Neural cell (in vitro differentiated cells): Measurements from ENCODE around the gene ZC3H7A. TPM values are rescaled to one million over a fixed set of nuclear protein-coding genes. Genes with fewer than 3 reads are reported as not detected.
"Not testable (repeated sequence)": the region's sequence is repeated elsewhere in the genome, so short reads cannot be mapped to it uniquely, and the experiment has no call there.

Source experiments
- H2AFZ ChIP-seq: fragments of 200-600, 300-800 bp; sonication (generic), shearing (Covaris generic); 2 replicates; pipeline ENCODE4 v1.6.0; 2014; ENCODE audit warnings: low read depth, mild to moderate bottlenecking, antibody characterized with exemption, low read length, moderate library complexity
- H3F3A ChIP-seq: fragments of 200-600 bp; shearing (Covaris generic); 2 replicates; pipeline ENCODE4 v1.6.1; 2016; ENCODE audit warnings: mild to moderate bottlenecking, moderate library complexity, mixed read lengths, antibody characterized with exemption, low read length; ENCODE audit not compliant: insufficient read depth, poor library complexity, severe bottlenecking
- H3K27ac ChIP-seq: fragments of 200-600, 300-800 bp; sonication (generic), shearing (Covaris generic); 2 replicates; pipeline ENCODE4 v1.5.1; 2014; ENCODE audit warnings: mild to moderate bottlenecking, low read length, moderate library complexity
- H3K27me3 ChIP-seq: fragments of 300-800, 200-600 bp; sonication (generic), shearing (Covaris generic); 2 replicates; pipeline ENCODE4 v1.6.0; 2014; ENCODE audit warnings: mild to moderate bottlenecking, low read depth, low read length, moderate library complexity; ENCODE audit not compliant: insufficient read depth
- H3K36me3 ChIP-seq: fragments of 300-800, 200-600 bp; sonication (generic), shearing (Covaris generic); 2 replicates; pipeline ENCODE4 v1.5.1; 2014; ENCODE audit warnings: mild to moderate bottlenecking, antibody characterized with exemption, low read length, moderate library complexity; ENCODE audit not compliant: insufficient read depth
- H3K4me2 ChIP-seq: fragments of 300-800, 200-600 bp; sonication (generic), shearing (Covaris generic); 2 replicates; pipeline ENCODE4 v1.6.0; 2014; ENCODE audit warnings: mild to moderate bottlenecking, low read length
- H3K4me3 ChIP-seq: fragments of 300-800, 200-600 bp; sonication (generic), shearing (Covaris generic); 2 replicates; pipeline ENCODE4 v1.5.1; 2014; ENCODE audit warnings: mild to moderate bottlenecking, low read length, moderate library complexity
- H3K79me2 ChIP-seq: fragments of 200-600 bp; shearing (Covaris generic); replicated peaks from 2 replicates; pipeline ENCODE4 v1.6.0; 2014; ENCODE audit warnings: mild to moderate bottlenecking, low read length, moderate library complexity; ENCODE audit not compliant: insufficient read depth
- H3K9ac ChIP-seq: fragments of 300-800, 200-600 bp; sonication (generic), shearing (Covaris generic); 2 replicates; pipeline ENCODE4 v1.6.1; 2016; ENCODE audit warnings: mild to moderate bottlenecking, low read length, mixed read lengths
- H3K9me2 ChIP-seq: fragments of 200-600 bp; shearing (Covaris generic); 2 replicates; pipeline ENCODE4 v1.6.1; 2016; ENCODE audit warnings: mild to moderate bottlenecking, low read length, mixed read lengths; ENCODE audit not compliant: insufficient read depth
- H3K9me3 ChIP-seq: fragments of 200-600, 300-800 bp; sonication (generic), shearing (Covaris generic); 2 replicates; pipeline ENCODE4 v1.6.1; 2016; ENCODE audit warnings: mild to moderate bottlenecking, mixed run types, low read length, moderate library complexity, mixed read lengths
- H4K20me1 ChIP-seq: fragments of 200-600 bp; shearing (Covaris generic); 2 replicates; pipeline ENCODE4 v1.6.1; 2016; ENCODE audit warnings: mild to moderate bottlenecking, mixed run types; ENCODE audit not compliant: insufficient read depth
- EP300 ChIP-seq: fragments of 450-650 bp; conservative IDR thresholded peaks from 2 replicates; pipeline ENCODE4 v1.6.1; 2014; ENCODE audit warnings: antibody characterized with exemption, mild to moderate bottlenecking, moderate library complexity; ENCODE audit not compliant: poor library complexity, severe bottlenecking
- EZH2 ChIP-seq: fragments of 200-600, 300-800 bp; shearing (Covaris generic), sonication (generic); IDR thresholded peaks from 2 replicates; pipeline ENCODE4 v1.6.1; 2014; ENCODE audit warnings: antibody characterized with exemption, low read length, borderline replicate concordance, mild to moderate bottlenecking; ENCODE audit not compliant: insufficient read depth, poor library complexity, severe bottlenecking
- POLR2AphosphoS5 ChIP-seq: IDR thresholded peaks from 2 replicates; pipeline ENCODE4 v1.6.1; 2012
- RAD21 ChIP-seq: fragments of 450-650 bp; conservative IDR thresholded peaks from 2 replicates; pipeline ENCODE4 v1.6.1; 2014; ENCODE audit warnings: antibody characterized with exemption, mild to moderate bottlenecking, moderate library complexity
- polyA plus RNA-seq: library from polyadenylated mRNA; depleted of rRNA; stranded (reverse); fragments of >200 nt; gene quantifications from 2 replicates; pipeline ENCODE4 v1.2.3, GENCODE V29; 2014
- TF ChIP-seq, protein P1 (sequence below): IDR thresholded peaks from 2 replicates; pipeline ENCODE4 v1.6.1; 2012; ENCODE audit warnings: borderline replicate concordance
- TF ChIP-seq, protein P2 (sequence below): fragments of 450-650 bp; IDR thresholded peaks from 2 replicates; pipeline ENCODE4 v1.5.1; 2014; ENCODE audit warnings: antibody characterized with exemption, mild to moderate bottlenecking, moderate library complexity; ENCODE audit not compliant: poor library complexity, severe bottlenecking

Gene ZC3H7A
- polyA plus RNA-seq, 1 donor from 2014 or later: 67.7 TPM

DNA sequence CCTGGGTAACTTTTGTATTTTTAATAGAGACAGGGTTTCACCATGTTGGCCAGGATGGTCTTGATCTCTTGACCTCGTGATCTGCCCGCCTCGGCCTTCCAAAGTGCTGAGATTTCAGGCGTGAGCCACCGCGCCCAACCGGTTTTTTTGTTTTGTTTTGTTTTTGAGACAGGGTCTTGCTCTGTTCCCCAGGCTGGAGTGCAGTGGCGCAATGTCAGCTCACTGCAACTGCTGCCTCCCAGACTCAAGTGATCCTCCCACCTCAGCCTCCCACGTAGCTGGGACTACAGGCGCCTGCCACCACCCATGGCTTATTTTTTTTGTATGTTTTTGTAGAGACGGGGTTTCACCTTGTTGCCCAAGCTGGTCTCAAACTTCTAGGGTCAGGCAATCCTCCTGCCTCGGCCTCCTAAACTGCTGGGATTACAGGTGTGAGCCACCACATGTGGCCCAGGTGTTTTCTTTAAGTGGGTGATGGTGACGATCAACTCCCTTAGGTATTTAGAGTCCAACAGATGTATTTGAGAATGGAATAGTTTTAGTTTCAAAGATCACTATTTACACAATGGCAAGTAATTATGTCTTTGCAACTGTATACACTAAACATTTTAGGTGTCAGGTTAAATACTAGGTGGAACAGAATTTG is 28.6 kb upstream of the ZC3H7A start:
- H3K27me3 ChIP-seq, H3K79me2 ChIP-seq: not testable (repeated sequence)

DNA sequence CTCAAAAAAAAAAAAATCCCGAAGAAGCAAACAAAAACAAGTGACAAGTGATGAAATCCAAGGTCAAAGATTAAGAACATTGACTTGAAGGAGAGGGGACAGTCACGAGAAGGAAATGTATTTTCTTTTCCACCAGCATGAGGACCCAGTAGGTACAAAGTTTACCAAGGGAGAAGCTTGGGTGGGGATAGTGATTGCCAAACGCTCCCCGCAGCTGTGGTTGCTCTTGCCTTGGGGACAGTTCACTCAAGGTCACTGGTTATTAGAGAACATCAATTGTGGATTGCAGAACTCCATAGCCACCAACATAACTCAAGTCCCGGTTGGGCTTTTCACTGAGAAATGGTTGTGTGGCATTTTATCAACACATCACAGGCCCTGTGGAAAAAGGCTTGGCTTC is 27.3 kb upstream of the ZC3H7A start:
- Histone ChIP-seq H3K27me3 (no peaks in the 10 kb centered on the region), H3K9me3 (no peaks in the 10 kb centered on the region), H3K4me3 (no peak overlapping the region), H3K9ac (no peak overlapping the region), H3K27ac (no peak overlapping the region), H3K79me2 (no peaks in the 10 kb centered on the region), H3K4me2 (no peak overlapping the region), H3K9me2 (no peaks in the 10 kb centered on the region), H3F3A (no peaks in the 10 kb centered on the region), H2AFZ (no peak overlapping the region), H3K36me3 (no peaks in the 10 kb centered on the region), H4K20me1 (no peaks in the 10 kb centered on the region)
- TF ChIP-seq POLR2AphosphoS5: no peak
- TF ChIP-seq RAD21: no peak
- no peak for TF ChIP-seq EP300
- TF ChIP-seq, protein P1, sequence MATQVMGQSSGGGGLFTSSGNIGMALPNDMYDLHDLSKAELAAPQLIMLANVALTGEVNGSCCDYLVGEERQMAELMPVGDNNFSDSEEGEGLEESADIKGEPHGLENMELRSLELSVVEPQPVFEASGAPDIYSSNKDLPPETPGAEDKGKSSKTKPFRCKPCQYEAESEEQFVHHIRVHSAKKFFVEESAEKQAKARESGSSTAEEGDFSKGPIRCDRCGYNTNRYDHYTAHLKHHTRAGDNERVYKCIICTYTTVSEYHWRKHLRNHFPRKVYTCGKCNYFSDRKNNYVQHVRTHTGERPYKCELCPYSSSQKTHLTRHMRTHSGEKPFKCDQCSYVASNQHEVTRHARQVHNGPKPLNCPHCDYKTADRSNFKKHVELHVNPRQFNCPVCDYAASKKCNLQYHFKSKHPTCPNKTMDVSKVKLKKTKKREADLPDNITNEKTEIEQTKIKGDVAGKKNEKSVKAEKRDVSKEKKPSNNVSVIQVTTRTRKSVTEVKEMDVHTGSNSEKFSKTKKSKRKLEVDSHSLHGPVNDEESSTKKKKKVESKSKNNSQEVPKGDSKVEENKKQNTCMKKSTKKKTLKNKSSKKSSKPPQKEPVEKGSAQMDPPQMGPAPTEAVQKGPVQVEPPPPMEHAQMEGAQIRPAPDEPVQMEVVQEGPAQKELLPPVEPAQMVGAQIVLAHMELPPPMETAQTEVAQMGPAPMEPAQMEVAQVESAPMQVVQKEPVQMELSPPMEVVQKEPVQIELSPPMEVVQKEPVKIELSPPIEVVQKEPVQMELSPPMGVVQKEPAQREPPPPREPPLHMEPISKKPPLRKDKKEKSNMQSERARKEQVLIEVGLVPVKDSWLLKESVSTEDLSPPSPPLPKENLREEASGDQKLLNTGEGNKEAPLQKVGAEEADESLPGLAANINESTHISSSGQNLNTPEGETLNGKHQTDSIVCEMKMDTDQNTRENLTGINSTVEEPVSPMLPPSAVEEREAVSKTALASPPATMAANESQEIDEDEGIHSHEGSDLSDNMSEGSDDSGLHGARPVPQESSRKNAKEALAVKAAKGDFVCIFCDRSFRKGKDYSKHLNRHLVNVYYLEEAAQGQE: no peak

More for the DNA sequence above, 28.6 kb upstream of the ZC3H7A start:
- not testable (repeated sequence) for H4K20me1 ChIP-seq, H3K9me2 ChIP-seq, H2AFZ ChIP-seq, H3K4me2 ChIP-seq, H3K9me3 ChIP-seq, H3K4me3 ChIP-seq, H3K9ac ChIP-seq, H3K36me3 ChIP-seq, H3K27ac ChIP-seq, H3F3A ChIP-seq

DNA sequence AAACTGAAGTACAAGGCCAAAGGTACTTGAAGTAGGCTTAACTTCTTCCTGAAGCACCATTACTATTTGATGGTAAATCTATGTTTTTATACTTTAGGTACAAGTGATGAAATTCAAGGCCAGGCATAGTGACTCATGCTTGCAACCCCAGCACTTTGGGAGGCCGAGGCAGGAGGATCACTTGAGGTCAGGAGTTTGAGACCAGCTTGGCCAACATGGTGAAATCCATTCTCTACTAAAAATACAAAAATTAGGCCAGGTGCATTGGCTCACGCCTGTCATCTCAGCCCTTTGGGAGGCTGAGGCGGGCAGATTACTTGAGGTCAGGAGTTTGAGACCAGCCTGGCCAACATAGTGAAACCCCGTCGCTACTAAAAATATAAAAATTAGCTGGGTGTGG is 26.6 kb upstream of the ZC3H7A start:
- not testable (repeated sequence) for H3K4me3 ChIP-seq, H3K36me3 ChIP-seq, H2AFZ ChIP-seq, H3K27me3 ChIP-seq, H3K79me2 ChIP-seq, H3K9me3 ChIP-seq, H3K9me2 ChIP-seq, H3K9ac ChIP-seq, H3F3A ChIP-seq, H3K4me2 ChIP-seq, H3K27ac ChIP-seq, H4K20me1 ChIP-seq

DNA sequence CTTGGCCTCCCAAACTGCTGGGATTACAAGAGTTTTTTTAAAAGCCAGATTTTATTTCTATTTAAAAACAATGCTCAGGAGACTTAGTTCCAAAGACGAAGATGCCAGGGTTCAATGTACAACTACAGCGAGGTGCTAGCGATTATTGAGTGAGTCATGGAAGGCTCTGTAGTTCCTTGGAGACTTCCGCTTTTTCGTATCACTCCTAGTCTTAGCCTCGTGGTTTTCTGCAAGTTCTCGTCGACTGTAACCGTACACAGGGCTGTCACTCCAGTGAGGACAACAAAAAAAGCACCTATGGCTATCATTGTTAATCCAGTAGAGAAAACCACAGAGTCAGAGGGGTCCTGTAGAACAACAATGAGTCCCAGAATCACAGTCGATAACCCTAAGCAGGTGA is 22.7 kb upstream of the ZC3H7A start:
- TF ChIP-seq, protein P1: no peak
- TF ChIP-seq, protein P2, sequence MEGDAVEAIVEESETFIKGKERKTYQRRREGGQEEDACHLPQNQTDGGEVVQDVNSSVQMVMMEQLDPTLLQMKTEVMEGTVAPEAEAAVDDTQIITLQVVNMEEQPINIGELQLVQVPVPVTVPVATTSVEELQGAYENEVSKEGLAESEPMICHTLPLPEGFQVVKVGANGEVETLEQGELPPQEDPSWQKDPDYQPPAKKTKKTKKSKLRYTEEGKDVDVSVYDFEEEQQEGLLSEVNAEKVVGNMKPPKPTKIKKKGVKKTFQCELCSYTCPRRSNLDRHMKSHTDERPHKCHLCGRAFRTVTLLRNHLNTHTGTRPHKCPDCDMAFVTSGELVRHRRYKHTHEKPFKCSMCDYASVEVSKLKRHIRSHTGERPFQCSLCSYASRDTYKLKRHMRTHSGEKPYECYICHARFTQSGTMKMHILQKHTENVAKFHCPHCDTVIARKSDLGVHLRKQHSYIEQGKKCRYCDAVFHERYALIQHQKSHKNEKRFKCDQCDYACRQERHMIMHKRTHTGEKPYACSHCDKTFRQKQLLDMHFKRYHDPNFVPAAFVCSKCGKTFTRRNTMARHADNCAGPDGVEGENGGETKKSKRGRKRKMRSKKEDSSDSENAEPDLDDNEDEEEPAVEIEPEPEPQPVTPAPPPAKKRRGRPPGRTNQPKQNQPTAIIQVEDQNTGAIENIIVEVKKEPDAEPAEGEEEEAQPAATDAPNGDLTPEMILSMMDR: no peak
- TF ChIP-seq EZH2: no peak
- Histone ChIP-seq H3K9ac (no peak overlapping the region), H2AFZ (no peak overlapping the region), H4K20me1 (no peaks in the 10 kb centered on the region), H3K4me2 (no peak overlapping the region), H3K4me3 (no peak overlapping the region), H3K9me3 (no peaks in the 10 kb centered on the region), H3K27ac (no peak overlapping the region), H3K9me2 (no peaks in the 10 kb centered on the region), H3F3A (no peaks in the 10 kb centered on the region), H3K27me3 (no peaks in the 10 kb centered on the region), H3K36me3 (no peaks in the 10 kb centered on the region), H3K79me2 (no peaks in the 10 kb centered on the region)
